ENCODE measurements around the gene POT1. TPM values are rescaled to one million over a fixed set of nuclear protein-coding genes. Genes with fewer than 3 reads are reported as not detected.

The POT1 gene
- total RNA-seq, 1 experiment from 2014 or later: 22.7 TPM

DNA sequence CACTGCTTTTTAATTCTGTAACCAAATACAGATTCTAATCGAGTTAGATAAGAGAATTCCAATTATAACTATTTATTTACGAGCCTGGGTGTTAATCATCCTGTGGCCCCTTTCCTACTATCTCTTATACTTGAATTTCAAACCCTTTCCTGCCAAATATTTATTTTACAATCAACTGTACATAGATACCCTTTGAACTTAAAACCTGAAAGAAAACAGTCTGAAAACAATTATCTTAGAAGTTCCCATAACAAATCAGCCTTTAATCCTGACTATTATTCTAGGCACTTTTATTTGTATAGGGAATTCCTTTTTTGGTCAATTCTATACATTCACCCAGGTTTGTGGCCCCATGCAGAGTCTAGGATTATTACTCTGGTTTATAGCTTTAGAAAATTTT, 153.5 kb downstream of the POT1 start:
- POLR2A ChIA-PET (ENCODE audit: low non-redundant PET): no interaction called here

DNA sequence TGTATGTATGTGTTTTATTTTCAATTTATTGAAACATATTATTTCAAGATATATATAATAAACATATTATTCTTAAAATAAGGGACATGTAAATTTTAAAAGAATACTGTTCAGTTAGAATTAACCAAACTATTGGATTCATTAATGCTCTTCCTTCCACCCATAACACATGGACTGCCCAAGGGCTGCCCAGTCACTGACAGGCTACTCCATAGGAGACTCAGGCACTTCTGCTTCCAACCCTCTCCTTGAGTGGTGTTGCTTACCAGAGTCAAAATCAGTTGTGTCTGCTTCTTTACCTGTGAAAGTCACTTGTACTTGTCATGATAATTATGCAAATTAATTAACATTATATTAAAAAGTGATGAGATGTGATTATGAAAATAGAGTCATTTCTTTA, 154.2 kb downstream of the POT1 start:
- TF ChIP-seq EZH2 (IDR thresholded peaks at IDR 0.05; ENCODE audit: borderline replicate concordance, low read depth, low read length, poor library complexity, severe bottlenecking): no peak
- TF ChIP-seq, protein P1, sequence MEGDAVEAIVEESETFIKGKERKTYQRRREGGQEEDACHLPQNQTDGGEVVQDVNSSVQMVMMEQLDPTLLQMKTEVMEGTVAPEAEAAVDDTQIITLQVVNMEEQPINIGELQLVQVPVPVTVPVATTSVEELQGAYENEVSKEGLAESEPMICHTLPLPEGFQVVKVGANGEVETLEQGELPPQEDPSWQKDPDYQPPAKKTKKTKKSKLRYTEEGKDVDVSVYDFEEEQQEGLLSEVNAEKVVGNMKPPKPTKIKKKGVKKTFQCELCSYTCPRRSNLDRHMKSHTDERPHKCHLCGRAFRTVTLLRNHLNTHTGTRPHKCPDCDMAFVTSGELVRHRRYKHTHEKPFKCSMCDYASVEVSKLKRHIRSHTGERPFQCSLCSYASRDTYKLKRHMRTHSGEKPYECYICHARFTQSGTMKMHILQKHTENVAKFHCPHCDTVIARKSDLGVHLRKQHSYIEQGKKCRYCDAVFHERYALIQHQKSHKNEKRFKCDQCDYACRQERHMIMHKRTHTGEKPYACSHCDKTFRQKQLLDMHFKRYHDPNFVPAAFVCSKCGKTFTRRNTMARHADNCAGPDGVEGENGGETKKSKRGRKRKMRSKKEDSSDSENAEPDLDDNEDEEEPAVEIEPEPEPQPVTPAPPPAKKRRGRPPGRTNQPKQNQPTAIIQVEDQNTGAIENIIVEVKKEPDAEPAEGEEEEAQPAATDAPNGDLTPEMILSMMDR (conservative IDR thresholded peaks at IDR 0.05; ENCODE audit: low read depth, low read length): no peak
- intact Hi-C loops (cut with micrococcal nuclease; ENCODE audit: unreplicated experiment): no loop called here
- ChIA-PET POLR2A (ENCODE audit: low non-redundant PET) (no interaction called here), CTCF (no interaction called here)
- Histone ChIP-seq H3K27me3 (replicated peaks; ENCODE audit: insufficient read depth, low read depth, low read length, poor library complexity) (no peaks in the 10 kb centered on the region), H3K36me3 (ENCODE audit: insufficient read depth, low read length, poor library complexity, severe bottlenecking) (no peaks in the 10 kb centered on the region), H3K4me3 (ENCODE audit: low read depth, low read length, poor library complexity, severe bottlenecking) (no peak overlapping the region), H3K4me1 (ENCODE audit: insufficient read depth, low read length, poor library complexity, severe bottlenecking) (no peaks in the 10 kb centered on the region), H3K27ac (ENCODE audit: low read depth, low read length, poor library complexity, severe bottlenecking) (no peak overlapping the region), H3K9me3 (ENCODE audit: low read depth, low read length, poor library complexity, severe bottlenecking) (no peaks in the 10 kb centered on the region)
- DNase-seq (ENCODE audit: low spot score): no peak
- BruUV-seq (replicated peaks): no TSS peak

More for the DNA sequence above, 153.5 kb downstream of the POT1 start:
- no TSS peak for BruUV-seq (replicated peaks)
- Histone ChIP-seq H3K4me3 (ENCODE audit: low read depth, low read length, poor library complexity, severe bottlenecking) (no peak overlapping the region), H3K27ac (ENCODE audit: low read depth, low read length, poor library complexity, severe bottlenecking) (no peak overlapping the region), H3K9me3 (ENCODE audit: low read depth, low read length, poor library complexity, severe bottlenecking) (no peaks in the 10 kb centered on the region), H3K4me1 (ENCODE audit: insufficient read depth, low read length, poor library complexity, severe bottlenecking) (no peaks in the 10 kb centered on the region), H3K36me3 (ENCODE audit: insufficient read depth, low read length, poor library complexity, severe bottlenecking) (no peaks in the 10 kb centered on the region), H3K27me3 (replicated peaks; ENCODE audit: insufficient read depth, low read depth, low read length, poor library complexity) (no peaks in the 10 kb centered on the region)
- no peak for DNase-seq (ENCODE audit: low spot score)
- intact Hi-C loops (cut with micrococcal nuclease; ENCODE audit: unreplicated experiment): no loop called here
- CTCF ChIA-PET: no interaction called here
- TF ChIP-seq, protein P1 (conservative IDR thresholded peaks at IDR 0.05; ENCODE audit: low read depth, low read length): no peak
- no peak for TF ChIP-seq EZH2 (IDR thresholded peaks at IDR 0.05; ENCODE audit: borderline replicate concordance, low read depth, low read length, poor library complexity, severe bottlenecking)

DNA sequence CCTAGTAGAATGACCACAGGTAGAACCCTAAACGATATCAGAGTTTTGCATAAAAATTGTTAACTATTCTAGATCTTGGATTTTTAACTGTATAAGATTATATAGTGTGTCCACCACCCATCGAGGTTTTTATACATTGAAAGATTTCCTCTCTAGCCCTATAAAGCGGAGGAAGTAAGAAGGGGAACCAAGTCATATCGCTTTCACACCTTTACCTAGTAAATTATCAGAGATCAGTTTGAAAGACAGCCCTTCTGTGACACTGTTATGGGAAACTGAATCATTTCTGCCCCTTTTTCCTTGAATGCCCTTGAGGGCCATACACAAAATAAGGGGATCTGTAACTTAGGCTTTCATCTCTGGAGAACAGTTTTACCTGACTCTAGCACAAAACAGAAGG, 155.7 kb downstream of the POT1 start:
- CTCF ChIA-PET: no interaction called here
- TF ChIP-seq, protein P1 (conservative IDR thresholded peaks at IDR 0.05; ENCODE audit: low read depth, low read length): no peak
- no peak for TF ChIP-seq EZH2 (IDR thresholded peaks at IDR 0.05; ENCODE audit: borderline replicate concordance, low read depth, low read length, poor library complexity, severe bottlenecking)
- no peak for DNase-seq (ENCODE audit: low spot score)
- Histone ChIP-seq H3K27me3 (replicated peaks; ENCODE audit: insufficient read depth, low read depth, low read length, poor library complexity) (no peaks in the 10 kb centered on the region), H3K27ac (ENCODE audit: low read depth, low read length, poor library complexity, severe bottlenecking) (no peak overlapping the region), H3K9me3 (ENCODE audit: low read depth, low read length, poor library complexity, severe bottlenecking) (no peaks in the 10 kb centered on the region), H3K36me3 (ENCODE audit: insufficient read depth, low read length, poor library complexity, severe bottlenecking) (no peaks in the 10 kb centered on the region), H3K4me3 (ENCODE audit: low read depth, low read length, poor library complexity, severe bottlenecking) (no peak overlapping the region), H3K4me1 (ENCODE audit: insufficient read depth, low read length, poor library complexity, severe bottlenecking) (no peaks in the 10 kb centered on the region)
- intact Hi-C loops (cut with micrococcal nuclease; ENCODE audit: unreplicated experiment): no loop called here
- BruUV-seq (replicated peaks): no TSS peak
- POLR2A ChIA-PET (ENCODE audit: low non-redundant PET): no interaction called here
